ENCODE measurements around the gene COL26A1.
A peak's percentile ranks its signal among the peaks of the same experiment; 100 is the strongest.

The COL26A1 gene

DNA sequence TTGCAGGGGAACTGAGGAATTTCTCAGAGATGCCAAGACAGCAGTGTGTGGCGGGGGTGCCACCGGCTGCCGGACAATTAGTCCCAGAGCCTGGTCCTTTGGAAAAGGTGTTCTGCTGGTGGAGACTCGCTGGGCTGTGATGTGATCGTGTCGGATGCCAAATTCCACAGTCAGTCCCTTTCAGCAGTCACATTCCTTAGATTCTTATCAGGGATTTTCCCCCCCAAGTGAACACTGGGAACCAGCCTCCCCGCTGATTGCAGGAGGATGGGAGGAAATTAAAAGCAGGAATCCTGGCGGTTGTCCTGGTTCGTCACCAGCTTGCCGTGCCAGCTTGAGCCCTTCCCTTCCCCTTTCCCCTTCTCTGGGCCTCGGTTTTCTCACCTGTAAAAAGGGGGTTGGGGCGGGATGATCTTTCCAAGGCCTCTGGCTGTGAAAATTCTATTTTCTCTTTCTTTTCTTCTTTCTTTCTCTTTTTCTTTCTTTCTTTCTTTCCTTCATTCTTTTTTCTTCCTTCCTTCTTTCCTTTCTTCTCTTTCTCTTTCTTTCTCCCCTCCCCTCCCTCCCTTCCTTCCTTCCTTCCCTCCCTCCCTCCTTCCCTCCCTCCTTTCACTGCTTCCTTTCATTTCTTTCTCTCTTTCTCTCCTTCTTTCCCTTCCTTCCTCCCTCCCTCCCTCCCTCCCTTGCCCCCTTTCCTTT, 39.6 kb downstream of the COL26A1 start:
- no peak overlapping the region for H3K27ac ChIP-seq
- no peak for TF ChIP-seq ZFX (IDR thresholded peaks at IDR 0.05; ENCODE audit: borderline replicate concordance)
- TF ChIP-seq, protein P1, sequence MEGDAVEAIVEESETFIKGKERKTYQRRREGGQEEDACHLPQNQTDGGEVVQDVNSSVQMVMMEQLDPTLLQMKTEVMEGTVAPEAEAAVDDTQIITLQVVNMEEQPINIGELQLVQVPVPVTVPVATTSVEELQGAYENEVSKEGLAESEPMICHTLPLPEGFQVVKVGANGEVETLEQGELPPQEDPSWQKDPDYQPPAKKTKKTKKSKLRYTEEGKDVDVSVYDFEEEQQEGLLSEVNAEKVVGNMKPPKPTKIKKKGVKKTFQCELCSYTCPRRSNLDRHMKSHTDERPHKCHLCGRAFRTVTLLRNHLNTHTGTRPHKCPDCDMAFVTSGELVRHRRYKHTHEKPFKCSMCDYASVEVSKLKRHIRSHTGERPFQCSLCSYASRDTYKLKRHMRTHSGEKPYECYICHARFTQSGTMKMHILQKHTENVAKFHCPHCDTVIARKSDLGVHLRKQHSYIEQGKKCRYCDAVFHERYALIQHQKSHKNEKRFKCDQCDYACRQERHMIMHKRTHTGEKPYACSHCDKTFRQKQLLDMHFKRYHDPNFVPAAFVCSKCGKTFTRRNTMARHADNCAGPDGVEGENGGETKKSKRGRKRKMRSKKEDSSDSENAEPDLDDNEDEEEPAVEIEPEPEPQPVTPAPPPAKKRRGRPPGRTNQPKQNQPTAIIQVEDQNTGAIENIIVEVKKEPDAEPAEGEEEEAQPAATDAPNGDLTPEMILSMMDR (IDR thresholded peaks at IDR 0.05): no peak

DNA sequence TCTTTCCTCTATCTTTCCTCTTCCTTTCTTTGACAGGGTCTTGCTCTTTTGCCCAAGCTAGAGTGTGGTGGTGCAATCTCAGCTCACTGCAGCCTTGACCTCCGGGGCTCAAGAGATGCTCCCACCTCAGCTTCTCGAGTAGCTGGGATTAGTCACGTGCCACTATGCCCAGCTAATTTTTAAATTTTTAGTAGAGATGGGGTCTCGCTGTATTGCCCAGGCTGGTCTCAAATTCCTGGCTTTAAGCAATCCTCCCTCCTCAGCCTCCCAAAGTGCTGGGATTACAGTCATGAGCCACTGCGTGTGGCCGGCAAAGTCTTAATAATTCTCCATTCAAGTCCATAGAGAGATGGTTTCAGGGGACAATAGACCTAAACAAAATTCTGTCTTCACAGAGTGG, 40.2 kb downstream of the COL26A1 start:
- H3K27ac ChIP-seq: no peak overlapping the region
- TF ChIP-seq, protein P1 (IDR thresholded peaks at IDR 0.05): no peak
- TF ChIP-seq ZFX (IDR thresholded peaks at IDR 0.05; ENCODE audit: borderline replicate concordance): no peak

- TF ChIP-seq, protein P1 (IDR thresholded peaks at IDR 0.05): no peak
- TF ChIP-seq ZFX (IDR thresholded peaks at IDR 0.05; ENCODE audit: borderline replicate concordance): no peak
Measured at GRCh38 chr7:101405474-101406067, 42.9 kb downstream of the COL26A1 start.

GRCh38 chr7:101410743-101411507, 48.2 kb downstream of the COL26A1 start:
- TF ChIP-seq, protein P1 (IDR thresholded peaks at IDR 0.05): peak; percentile 97
- no peak for TF ChIP-seq ZFX (IDR thresholded peaks at IDR 0.05; ENCODE audit: borderline replicate concordance)
- no peak overlapping the region for H3K27ac ChIP-seq

More at GRCh38 chr7:101405474-101406067, 42.9 kb downstream of the COL26A1 start:
- H3K27ac ChIP-seq: no peak overlapping the region

- no peak overlapping the region for H3K27ac ChIP-seq
- TF ChIP-seq ZFX (IDR thresholded peaks at IDR 0.05; ENCODE audit: borderline replicate concordance): no peak
- TF ChIP-seq, protein P1 (IDR thresholded peaks at IDR 0.05): peak; percentile 72
Measured at GRCh38 chr7:101411508-101411874, 48.8 kb downstream of the COL26A1 start.

DNA sequence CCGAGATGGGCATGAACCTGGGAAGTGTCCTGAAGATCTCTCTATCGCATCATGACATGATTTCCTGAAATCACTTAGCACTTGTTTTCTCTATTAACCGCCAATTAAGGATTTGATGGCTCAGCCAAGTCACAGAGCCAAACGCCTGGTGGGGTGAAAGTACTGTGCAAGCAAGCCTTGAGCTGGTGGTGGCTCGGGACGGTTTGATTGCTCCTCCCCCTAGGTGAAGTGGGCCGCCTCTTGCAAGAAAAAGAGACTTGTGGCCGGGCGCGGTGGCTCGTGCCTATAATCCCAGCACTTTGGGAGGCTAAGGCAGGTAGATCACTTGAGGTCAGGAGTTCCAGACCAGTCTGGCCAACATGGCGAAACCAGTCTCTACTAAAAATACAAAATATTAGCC, 50.3 kb downstream of the COL26A1 start:
- no peak overlapping the region for H3K27ac ChIP-seq
- TF ChIP-seq ZFX (IDR thresholded peaks at IDR 0.05; ENCODE audit: borderline replicate concordance): no peak
- TF ChIP-seq, protein P1 (IDR thresholded peaks at IDR 0.05): no peak

DNA sequence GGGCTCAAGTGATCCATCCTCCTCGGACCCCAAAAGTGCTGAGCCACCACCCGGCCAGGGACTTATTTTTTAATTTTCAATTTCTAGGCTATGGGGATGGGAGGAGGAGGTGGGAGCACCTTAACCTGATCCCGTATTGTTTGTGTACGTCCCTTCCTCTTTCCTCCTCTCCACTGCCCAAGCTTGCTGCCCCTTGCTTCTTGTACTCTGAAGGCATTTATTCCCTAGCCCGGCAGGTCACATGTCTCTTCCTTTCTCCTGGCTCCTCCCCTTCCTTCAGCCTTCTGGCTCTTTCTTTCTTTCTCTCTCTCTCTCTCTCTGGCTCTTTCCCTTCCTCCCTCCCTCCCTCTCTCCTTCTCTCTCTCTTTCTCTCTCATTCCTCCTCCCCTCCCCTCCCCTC, 56.0 kb downstream of the COL26A1 start:
- TF ChIP-seq, protein P1 (IDR thresholded peaks at IDR 0.05): no peak
- no peak for TF ChIP-seq ZFX (IDR thresholded peaks at IDR 0.05; ENCODE audit: borderline replicate concordance)
- H3K27ac ChIP-seq: no peak overlapping the region
